HK-2 (cell line): ENCODE data around the gene UFD1.

Experiments
- DNase-seq: peaks from one replicate; pipeline ENCODE4 v3.0.0-alpha.2; 2018; ENCODE audit not compliant: unreplicated experiment

Gene UFD1

GRCh38 chr22:19496324-19496630 is 17.3 kb upstream of the UFD1 start:
- DNase-seq: no peak

GRCh38 chr22:19495562-19496323 is 16.8 kb upstream of the UFD1 start:
- no peak for DNase-seq

- DNase-seq: no peak
Measured at GRCh38 chr22:19494676-19495173, 15.7 kb upstream of the UFD1 start.

- no peak for DNase-seq
Measured at GRCh38 chr22:19494001-19494560, 15.1 kb upstream of the UFD1 start.

GRCh38 chr22:19492504-19493174 is 13.6 kb upstream of the UFD1 start:
- no peak for DNase-seq

GRCh38 chr22:19490628-19491230 is 11.7 kb upstream of the UFD1 start:
- DNase-seq: no peak

- DNase-seq: no peak
Measured at GRCh38 chr22:19488884-19489843, 10.2 kb upstream of the UFD1 start.

- DNase-seq: no peak
Measured at GRCh38 chr22:19488285-19488684, 9.3 kb upstream of the UFD1 start.

- no peak for DNase-seq
Measured at GRCh38 chr22:19483481-19484244, 4.7 kb upstream of the UFD1 start.

GRCh38 chr22:19482297-19482696 is 3.3 kb upstream of the UFD1 start:
- no peak for DNase-seq

- no peak for DNase-seq
Measured at GRCh38 chr22:19480789-19481188, 1.8 kb upstream of the UFD1 start.

GRCh38 chr22:19480173-19480568 is 1.2 kb upstream of the UFD1 start:
- no peak for DNase-seq

GRCh38 chr22:19479355-19480172 is 571 bp upstream of the UFD1 start, which contains the start of gene CDC45:
CDC45 (plus strand) TSS chr22:19479920; CDS start chr22:19479969, 49 bp downstream.
- DNase-seq: peak; percentile 92

GRCh38 chr22:19478045-19478900 is 720 bp downstream of the UFD1 start:
- no peak for DNase-seq

- no peak for DNase-seq
Measured at GRCh38 chr22:19477321-19478044, 1.5 kb downstream of the UFD1 start.

GRCh38 chr22:19476023-19476422 is 3.0 kb downstream of the UFD1 start:
- no peak for DNase-seq

GRCh38 chr22:19473578-19473977 is 5.4 kb downstream of the UFD1 start:
- DNase-seq: no peak

GRCh38 chr22:19472233-19472632 is 6.8 kb downstream of the UFD1 start:
- no peak for DNase-seq
